ENCODE measurements around the gene TMEM120A.
A peak's percentile ranks its signal among the peaks of the same experiment; 100 is the strongest.

GRCh38 chr7:76011442-76011861 is 17.1 kb upstream of the TMEM120A start:
- no peak for TF ChIP-seq CTCF (IDR thresholded peaks at IDR 0.05)
- no peak for TF ChIP-seq POLR2A (IDR thresholded peaks at IDR 0.05)
- no peak for TF ChIP-seq EP300 (IDR thresholded peaks at IDR 0.05)
- peak in 2 of 4 donors; percentile 24 to 32 for TF ChIP-seq POLR2AphosphoS5 (IDR thresholded peaks at IDR 0.05)
